ENCODE results near the gene PTPRA. TPM values are rescaled to one million over a fixed set of nuclear protein-coding genes. Genes with fewer than 3 reads are reported as not detected.

PTPRA gene
- total RNA-seq, 1 donor from 2014 or later: 59.9 TPM

DNA sequence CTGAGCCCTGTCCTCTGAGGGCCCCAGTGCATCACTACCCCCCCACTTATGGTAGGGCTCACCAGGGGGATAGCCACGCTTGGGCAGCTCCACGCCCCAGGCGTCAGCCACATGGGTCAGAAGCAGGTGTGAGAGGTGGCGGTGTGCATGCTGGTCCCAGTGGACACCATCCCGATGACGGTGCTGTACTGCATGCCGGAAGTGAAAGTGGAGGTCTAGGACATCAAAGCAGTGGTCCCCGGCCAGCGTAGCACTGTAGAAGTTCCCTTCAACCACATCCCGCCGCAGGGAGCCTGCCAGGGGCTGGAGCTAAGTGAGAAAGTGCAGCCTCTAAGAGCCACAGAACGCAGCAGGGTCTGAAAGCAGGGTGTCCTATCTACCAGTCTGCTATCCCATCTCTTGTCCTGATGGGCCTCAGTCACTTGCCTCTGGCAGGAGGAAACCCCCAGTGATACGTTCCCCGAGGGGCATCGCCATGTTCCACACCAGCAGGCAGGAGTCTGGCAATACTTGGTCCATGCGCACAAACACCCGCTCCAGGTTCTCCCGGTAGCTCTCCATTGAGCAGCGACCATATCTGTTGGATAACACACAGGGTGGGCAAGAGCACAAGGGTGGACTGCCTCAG, 35.0 kb upstream of the PTPRA start:
- peaks cover 24% of the 10 kb centered on the region for H3K36me3 Mint-ChIP-seq (ENCODE audit: low read depth, unreplicated experiment)
- peak overlapping the region; percentile 47 for H3K4me3 Mint-ChIP-seq (ENCODE audit: unreplicated experiment)
- peaks cover 21% of the 10 kb centered on the region for H3K4me1 Mint-ChIP-seq (ENCODE audit: unreplicated experiment)
- TF ChIP-seq, protein P1, sequence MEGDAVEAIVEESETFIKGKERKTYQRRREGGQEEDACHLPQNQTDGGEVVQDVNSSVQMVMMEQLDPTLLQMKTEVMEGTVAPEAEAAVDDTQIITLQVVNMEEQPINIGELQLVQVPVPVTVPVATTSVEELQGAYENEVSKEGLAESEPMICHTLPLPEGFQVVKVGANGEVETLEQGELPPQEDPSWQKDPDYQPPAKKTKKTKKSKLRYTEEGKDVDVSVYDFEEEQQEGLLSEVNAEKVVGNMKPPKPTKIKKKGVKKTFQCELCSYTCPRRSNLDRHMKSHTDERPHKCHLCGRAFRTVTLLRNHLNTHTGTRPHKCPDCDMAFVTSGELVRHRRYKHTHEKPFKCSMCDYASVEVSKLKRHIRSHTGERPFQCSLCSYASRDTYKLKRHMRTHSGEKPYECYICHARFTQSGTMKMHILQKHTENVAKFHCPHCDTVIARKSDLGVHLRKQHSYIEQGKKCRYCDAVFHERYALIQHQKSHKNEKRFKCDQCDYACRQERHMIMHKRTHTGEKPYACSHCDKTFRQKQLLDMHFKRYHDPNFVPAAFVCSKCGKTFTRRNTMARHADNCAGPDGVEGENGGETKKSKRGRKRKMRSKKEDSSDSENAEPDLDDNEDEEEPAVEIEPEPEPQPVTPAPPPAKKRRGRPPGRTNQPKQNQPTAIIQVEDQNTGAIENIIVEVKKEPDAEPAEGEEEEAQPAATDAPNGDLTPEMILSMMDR (IDR thresholded peaks at IDR 0.05; ENCODE audit: unreplicated experiment): no peak
- no peaks in the 10 kb centered on the region for H3K9me3 Mint-ChIP-seq (ENCODE audit: unreplicated experiment)
- H3K27ac Mint-ChIP-seq (ENCODE audit: unreplicated experiment): no peak overlapping the region
- no peak for DNase-seq (ENCODE audit: low spot score)
- H3K27me3 Mint-ChIP-seq (ENCODE audit: unreplicated experiment): peaks cover 16% of the 10 kb centered on the region

DNA sequence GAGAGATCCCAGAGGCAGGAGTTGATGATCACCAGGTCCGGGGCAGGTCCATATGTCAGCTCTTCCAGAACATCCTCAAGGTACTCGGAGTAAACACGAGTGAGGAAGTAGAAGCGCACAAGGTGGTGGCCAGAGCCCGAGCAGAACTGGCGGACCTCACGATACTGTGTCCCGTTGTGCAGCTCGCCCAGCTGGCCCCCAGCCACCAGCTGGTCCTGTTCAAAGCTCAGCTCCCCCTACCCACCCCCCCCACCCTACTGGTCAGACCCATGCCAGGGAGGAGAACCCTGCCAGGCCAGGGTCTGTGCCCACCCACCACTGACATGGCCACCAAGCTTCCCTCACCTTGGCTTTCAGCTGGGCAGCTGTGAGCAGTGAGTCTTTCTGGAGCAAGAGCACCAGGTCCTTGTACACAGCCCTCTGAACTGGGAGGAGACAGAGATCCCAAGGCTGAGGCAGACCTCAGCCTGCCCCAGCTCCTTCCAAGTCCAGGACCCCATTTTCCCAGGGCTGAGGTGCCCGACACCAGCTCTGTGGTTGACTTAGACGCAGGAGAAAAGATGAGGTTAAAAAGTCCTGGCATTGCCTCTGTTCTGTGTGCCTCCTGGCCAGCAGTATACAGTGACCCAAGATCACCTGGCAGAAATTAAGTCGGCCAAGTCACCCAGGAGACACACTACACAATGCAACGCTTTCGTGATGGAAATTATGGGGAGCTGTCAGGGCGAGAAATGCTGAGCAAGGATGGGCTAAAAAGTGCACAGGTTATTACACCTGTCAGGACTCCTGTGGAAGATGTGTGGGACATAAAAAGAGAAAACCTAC, 34.2 kb upstream of the PTPRA start:
- Mint-ChIP-seq H3K27ac (ENCODE audit: unreplicated experiment) (peak overlapping the region; percentile 79), H3K4me3 (ENCODE audit: unreplicated experiment) (peak overlapping the region; percentile 91), H3K4me1 (ENCODE audit: unreplicated experiment) (peaks cover 21% of the 10 kb centered on the region), H3K36me3 (ENCODE audit: low read depth, unreplicated experiment) (peaks cover 24% of the 10 kb centered on the region), H3K27me3 (ENCODE audit: unreplicated experiment) (peaks cover 16% of the 10 kb centered on the region), H3K9me3 (ENCODE audit: unreplicated experiment) (no peaks in the 10 kb centered on the region)
- TF ChIP-seq, protein P1 (IDR thresholded peaks at IDR 0.05; ENCODE audit: unreplicated experiment): no peak
- DNase-seq (ENCODE audit: low spot score): no peak

DNA sequence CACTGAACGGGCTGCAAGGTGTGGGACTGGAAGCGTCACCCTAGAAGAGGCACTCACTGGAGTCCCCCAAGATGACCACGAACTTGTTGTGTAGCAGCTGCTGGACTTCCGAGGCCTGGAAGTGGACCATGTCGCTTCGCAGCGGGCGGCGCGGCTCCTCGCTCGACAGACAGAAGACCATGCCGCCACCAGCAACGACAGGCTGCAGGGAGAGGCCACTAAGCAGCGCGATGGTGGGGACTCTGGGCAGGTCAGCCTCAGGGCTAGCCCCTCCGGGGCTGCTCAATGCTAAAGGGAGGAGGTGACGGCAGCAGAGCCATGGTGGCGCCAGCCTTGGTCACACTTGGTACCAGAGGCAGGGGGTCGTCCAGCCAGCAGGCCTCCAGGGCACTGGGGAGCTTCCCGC, 33.5 kb upstream of the PTPRA start:
- no peak for DNase-seq (ENCODE audit: low spot score)
- TF ChIP-seq, protein P1 (IDR thresholded peaks at IDR 0.05; ENCODE audit: unreplicated experiment): no peak
- peaks cover 17% of the 10 kb centered on the region for H3K27me3 Mint-ChIP-seq (ENCODE audit: unreplicated experiment)
- H3K36me3 Mint-ChIP-seq (ENCODE audit: low read depth, unreplicated experiment): peaks cover 24% of the 10 kb centered on the region
- peaks cover 21% of the 10 kb centered on the region for H3K4me1 Mint-ChIP-seq (ENCODE audit: unreplicated experiment)
- no peaks in the 10 kb centered on the region for H3K9me3 Mint-ChIP-seq (ENCODE audit: unreplicated experiment)
- H3K4me3 Mint-ChIP-seq (ENCODE audit: unreplicated experiment): peak overlapping the region; percentile 91
- peak overlapping the region; percentile 79 for H3K27ac Mint-ChIP-seq (ENCODE audit: unreplicated experiment)

DNA sequence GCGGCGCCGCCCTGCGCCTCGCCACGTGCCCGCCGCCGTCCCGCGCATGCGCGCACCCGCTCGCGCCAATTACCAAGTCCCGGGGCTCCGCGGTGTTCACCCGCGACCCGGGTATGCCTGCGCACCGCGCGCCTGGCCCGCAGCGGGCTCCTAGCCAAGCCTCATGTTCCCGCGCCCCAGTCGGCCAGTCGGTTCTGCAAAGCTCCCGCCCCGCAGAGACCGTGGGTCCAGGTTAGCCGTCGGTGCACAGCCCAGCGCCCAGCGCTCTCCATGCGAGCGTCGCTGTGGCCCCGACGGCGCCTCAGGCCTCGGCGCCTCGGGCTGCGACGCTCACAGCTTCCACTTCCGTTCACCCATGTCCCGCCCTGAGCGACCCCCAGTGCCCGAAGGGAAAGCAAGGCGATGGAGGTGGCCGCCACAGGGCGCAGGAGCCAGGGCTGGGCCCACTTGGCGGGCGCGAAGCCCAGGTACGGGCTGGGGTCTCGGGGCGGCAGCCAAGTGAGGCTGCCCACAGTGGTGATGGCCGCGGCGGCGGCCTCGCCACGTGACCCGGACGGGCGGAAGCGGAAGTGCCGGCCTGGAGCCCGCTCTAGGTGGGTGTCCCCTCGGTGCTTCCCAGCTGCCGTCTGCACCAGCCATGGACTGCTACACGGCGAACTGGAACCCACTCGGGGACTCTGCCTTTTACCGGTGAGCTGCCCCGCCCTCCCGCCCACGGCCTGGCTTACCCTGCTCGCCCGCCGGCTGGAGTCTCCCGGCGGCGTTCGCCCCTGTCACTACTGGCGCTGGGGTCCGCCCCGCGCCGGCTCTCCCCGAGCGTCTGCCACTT, 32.9 kb upstream of the PTPRA start, which contains the start of the genes PCED1A and VPS16:
PCED1A (minus strand) TSS at position 518 of the 829 bp plus-strand sequence. CDS start 743 bp downstream, outside the sequence.
VPS16 (plus strand) TSS at position 608 of the 829 bp plus-strand sequence; CDS start at position 638, 30 bp downstream.
- peak within 1 kb of the TSS; percentile 79 for H3K27ac Mint-ChIP-seq (ENCODE audit: unreplicated experiment)
- no peaks in the 10 kb centered on the region for H3K9me3 Mint-ChIP-seq (ENCODE audit: unreplicated experiment)
- TF ChIP-seq, protein P1 (IDR thresholded peaks at IDR 0.05; ENCODE audit: unreplicated experiment): no peak
- peaks cover 18% of the 10 kb centered on the region for H3K27me3 Mint-ChIP-seq (ENCODE audit: unreplicated experiment)
- H3K4me1 Mint-ChIP-seq (ENCODE audit: unreplicated experiment): peaks cover 21% of the 10 kb centered on the region
- peaks cover 24% of the 10 kb centered on the region for H3K36me3 Mint-ChIP-seq (ENCODE audit: low read depth, unreplicated experiment)
- peak within 1 kb of the TSS; percentile 94 for H3K4me3 Mint-ChIP-seq (ENCODE audit: unreplicated experiment)
- DNase-seq (ENCODE audit: low spot score): peak; percentile 88
